Choroid plexus epithelial cell (primary cell): ENCODE data around the gene PPFIBP2.

Experiments used
- DNase-seq: peaks from one replicate; pipeline ENCODE4 v3.0.0-alpha.2; 2010; ENCODE audit warnings: low read depth
- H3K4me3 ChIP-seq: 2 replicates; pipeline ENCODE4 v1.5.1; 2011; ENCODE audit warnings: low read depth, mild to moderate bottlenecking, control low read depth, low read length, moderate library complexity
- TF ChIP-seq, protein P1 (sequence below): conservative IDR thresholded peaks from 2 replicates; pipeline ENCODE4 v1.5.1; 2011; ENCODE audit warnings: low read depth, mild to moderate bottlenecking, control low read depth, inconsistent platforms, low read length, moderate library complexity

Gene PPFIBP2

DNA sequence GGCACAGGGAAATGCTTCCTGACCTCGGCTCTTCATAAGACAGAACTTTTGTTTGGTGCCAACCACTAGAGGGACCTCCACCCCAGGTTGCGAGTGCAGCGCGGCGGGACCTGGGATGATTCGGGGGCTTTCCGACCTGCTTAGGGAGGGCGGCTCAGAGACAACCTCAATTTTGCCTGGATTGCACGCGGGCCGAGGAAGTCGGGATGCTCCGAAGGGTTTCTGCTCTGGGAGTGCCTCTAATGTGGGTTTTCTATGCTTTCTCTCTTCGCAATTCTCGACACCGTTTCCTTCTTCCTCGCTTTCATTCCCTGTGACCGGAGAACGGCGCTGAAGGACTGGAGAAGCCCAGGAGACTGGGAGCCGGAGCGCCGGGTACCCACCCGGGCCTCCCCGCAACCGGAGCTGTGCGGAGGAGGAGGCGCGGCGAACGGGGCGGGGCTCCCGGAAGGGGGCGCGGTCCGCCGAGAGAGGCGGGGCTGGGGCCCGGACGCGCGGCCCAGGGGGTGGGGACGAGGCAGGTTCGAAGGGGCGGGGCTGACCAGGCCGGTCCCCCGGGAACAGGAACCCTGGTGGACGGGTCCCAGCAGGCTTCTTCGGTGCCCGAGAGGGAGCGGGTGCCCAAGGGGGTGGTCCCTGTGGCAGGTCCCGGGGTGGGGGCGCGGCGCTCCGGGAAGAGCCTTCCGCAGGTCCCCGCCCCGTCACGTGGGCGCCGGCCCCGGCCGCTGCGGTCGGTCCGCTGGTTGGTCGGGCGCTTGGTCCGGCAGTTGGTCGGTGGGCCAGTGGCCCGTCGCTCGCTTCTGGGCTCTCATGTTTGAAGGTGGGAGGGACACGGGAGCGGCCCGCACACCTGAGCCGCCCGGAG is at the start of gene PPFIBP2:
PPFIBP2 (plus strand) TSS at position 766 of the 865 bp plus-strand sequence. CDS start 35,477 bp downstream, outside the sequence.
- TF ChIP-seq, protein P1, sequence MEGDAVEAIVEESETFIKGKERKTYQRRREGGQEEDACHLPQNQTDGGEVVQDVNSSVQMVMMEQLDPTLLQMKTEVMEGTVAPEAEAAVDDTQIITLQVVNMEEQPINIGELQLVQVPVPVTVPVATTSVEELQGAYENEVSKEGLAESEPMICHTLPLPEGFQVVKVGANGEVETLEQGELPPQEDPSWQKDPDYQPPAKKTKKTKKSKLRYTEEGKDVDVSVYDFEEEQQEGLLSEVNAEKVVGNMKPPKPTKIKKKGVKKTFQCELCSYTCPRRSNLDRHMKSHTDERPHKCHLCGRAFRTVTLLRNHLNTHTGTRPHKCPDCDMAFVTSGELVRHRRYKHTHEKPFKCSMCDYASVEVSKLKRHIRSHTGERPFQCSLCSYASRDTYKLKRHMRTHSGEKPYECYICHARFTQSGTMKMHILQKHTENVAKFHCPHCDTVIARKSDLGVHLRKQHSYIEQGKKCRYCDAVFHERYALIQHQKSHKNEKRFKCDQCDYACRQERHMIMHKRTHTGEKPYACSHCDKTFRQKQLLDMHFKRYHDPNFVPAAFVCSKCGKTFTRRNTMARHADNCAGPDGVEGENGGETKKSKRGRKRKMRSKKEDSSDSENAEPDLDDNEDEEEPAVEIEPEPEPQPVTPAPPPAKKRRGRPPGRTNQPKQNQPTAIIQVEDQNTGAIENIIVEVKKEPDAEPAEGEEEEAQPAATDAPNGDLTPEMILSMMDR = peak; percentile 79
- H3K4me3 ChIP-seq = peak within 1 kb of the TSS; percentile 64
- peak; percentile 66 for DNase-seq

- H3K4me3 ChIP-seq = no peak overlapping the region
- TF ChIP-seq, protein P1 = no peak
- DNase-seq = no peak
Observed at GRCh38 chr11:7467652-7468051, 46.1 kb upstream of the PPFIBP2 start.

- DNase-seq = no peak
- H3K4me3 ChIP-seq = no peak overlapping the region
- TF ChIP-seq, protein P1 = no peak
Observed at GRCh38 chr11:7469351-7469865, 44.4 kb upstream of the PPFIBP2 start.

- DNase-seq = no peak
- TF ChIP-seq, protein P1 = no peak
- no peak overlapping the region for H3K4me3 ChIP-seq
Observed at GRCh38 chr11:7471071-7471470, 42.7 kb upstream of the PPFIBP2 start.

- H3K4me3 ChIP-seq = no peak overlapping the region
- TF ChIP-seq, protein P1 = no peak
- DNase-seq = no peak
Observed at GRCh38 chr11:7473717-7474116, 40.1 kb upstream of the PPFIBP2 start.

GRCh38 chr11:7480113-7480512 is 33.7 kb upstream of the PPFIBP2 start:
- H3K4me3 ChIP-seq = no peak overlapping the region
- TF ChIP-seq, protein P1 = no peak
- DNase-seq = peak; percentile 60
